DND-41 (cell line): Measurements from ENCODE around the gene TWIST2.

Experiments
- ATAC-seq: fragments of 200-7000 bp; cut with Tn5 transposase; 3 replicates; pipeline ENCODE4 v1.9.1; 2021; ENCODE audit warnings: low read depth; ENCODE audit not compliant: insufficient read depth
- DNase-seq: peaks from one replicate; pipeline ENCODE4 v3.0.0-alpha.2; 2020
- H2AFZ ChIP-seq: 2 replicates; pipeline ENCODE4 v1.6.0; 2012; ENCODE audit warnings: low read depth, low read length
- H3K27ac ChIP-seq: 2 replicates; pipeline ENCODE4 v1.5.1; 2012; ENCODE audit warnings: low read length, inconsistent platforms
- H3K27me3 ChIP-seq: fragments of 200-600 bp; sonication (generic); 2 replicates; pipeline ENCODE4 v1.6.0; 2012; ENCODE audit warnings: low read length, mild to moderate bottlenecking, inconsistent platforms; ENCODE audit not compliant: insufficient read depth, poor library complexity
- H3K36me3 ChIP-seq: 2 replicates; pipeline ENCODE4 v1.5.1; 2012; ENCODE audit warnings: low read length, inconsistent platforms; ENCODE audit not compliant: insufficient read depth
- H3K4me1 ChIP-seq: 2 replicates; pipeline ENCODE4 v1.5.1; 2012; ENCODE audit warnings: mild to moderate bottlenecking, low read length; ENCODE audit not compliant: insufficient read depth
- H3K4me2 ChIP-seq: 2 replicates; pipeline ENCODE4 v1.6.0; 2012; ENCODE audit warnings: mild to moderate bottlenecking, moderate library complexity, low read length, inconsistent platforms; ENCODE audit not compliant: insufficient read depth
- H3K4me3 ChIP-seq, 2 experiments: fragments of 200-600 bp in 1 of 2; shearing (Covaris generic) in 1 of 2; 2 replicates each; pipeline ENCODE4 v1.5.1; 2012 to 2016; ENCODE audit warnings: inconsistent platforms in 2 of 2, low read length in 2 of 2, mild to moderate bottlenecking in 2 of 2, low read depth in 1 of 2, moderate library complexity in 1 of 2
- H3K79me2 ChIP-seq: 2 replicates; pipeline ENCODE4 v1.6.0; 2012; ENCODE audit warnings: low read length, inconsistent platforms; ENCODE audit not compliant: insufficient read depth
- H3K9ac ChIP-seq: 2 replicates; pipeline ENCODE4 v1.6.0; 2012; ENCODE audit warnings: low read depth, mild to moderate bottlenecking, inconsistent platforms, low read length, moderate library complexity
- H3K9me3 ChIP-seq: 2 replicates; pipeline ENCODE4 v1.5.1; 2012; ENCODE audit warnings: low read length, moderate library complexity, mild to moderate bottlenecking, inconsistent platforms; ENCODE audit not compliant: insufficient read depth, severe bottlenecking
- H4K20me1 ChIP-seq: 2 replicates; pipeline ENCODE4 v1.6.0; 2012; ENCODE audit warnings: low read length; ENCODE audit not compliant: insufficient read depth
- CTCF ChIP-seq: IDR thresholded peaks from 2 replicates; pipeline ENCODE4 v1.5.1; 2012; ENCODE audit warnings: borderline replicate concordance, low read length, moderate library complexity, mild to moderate bottlenecking; ENCODE audit not compliant: poor library complexity, severe bottlenecking; ENCODE audit errors: extremely low read depth
- EZH2 ChIP-seq: IDR thresholded peaks from 3 replicates; pipeline ENCODE4 v1.6.1; 2012; ENCODE audit warnings: borderline replicate concordance, low read depth, mild to moderate bottlenecking, moderate library complexity, low read length, inconsistent platforms; ENCODE audit not compliant: severe bottlenecking

The TWIST2 gene

DNA sequence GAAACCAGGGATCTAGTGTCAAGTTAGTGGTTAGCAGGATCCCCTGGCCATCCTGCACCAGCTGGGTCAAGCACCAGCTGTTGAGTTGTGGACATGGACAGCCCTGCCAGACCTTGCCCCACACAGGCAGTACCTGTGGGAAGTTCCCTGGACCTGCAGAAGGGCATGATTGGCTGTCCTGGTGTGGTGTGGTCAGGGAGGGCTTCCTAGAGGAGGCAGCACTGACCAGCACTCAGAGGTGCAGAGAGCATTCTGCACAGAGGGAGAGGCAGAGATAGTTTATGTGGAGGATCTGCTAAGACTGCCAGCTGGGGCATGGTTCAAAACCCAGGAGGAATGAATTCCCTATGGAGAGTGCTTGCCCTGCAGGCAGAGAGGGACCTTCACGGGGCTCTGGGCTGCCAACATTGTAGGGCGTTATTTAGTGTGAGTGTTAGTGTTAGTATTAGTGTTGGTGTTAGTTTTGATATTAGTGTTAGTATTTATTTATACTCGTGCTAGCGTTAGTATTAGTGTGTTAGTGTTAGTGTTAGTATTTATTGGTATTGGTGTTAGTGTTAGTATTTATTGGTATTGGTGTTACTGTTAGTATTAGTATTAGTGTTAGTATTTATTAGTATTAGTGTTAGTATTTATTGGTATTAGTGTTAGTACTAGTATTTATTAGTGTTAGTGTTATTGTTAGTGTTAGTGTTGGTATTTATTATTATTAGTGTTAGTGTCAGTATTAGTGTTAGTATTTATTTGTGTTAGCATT is 31.9 kb downstream of the TWIST2 start:
- Histone ChIP-seq H4K20me1 (no peaks in the 10 kb centered on the region; the same call in 1 of the 2 replicates), H3K27ac (no peak overlapping the region), H3K36me3 (no peaks in the 10 kb centered on the region), H3K4me1 (no peaks in the 10 kb centered on the region), H3K9me3 (no peaks in the 10 kb centered on the region), H2AFZ (no peak overlapping the region), H3K4me2 (no peak overlapping the region), H3K27me3 (no peaks in the 10 kb centered on the region), H3K9ac (no peak overlapping the region), H3K79me2 (no peaks in the 10 kb centered on the region), H3K4me3 (no peak overlapping the region)
- ATAC-seq (peak; percentile 42; the same call in 2 of the 3 replicates), DNase-seq (no peak)
- TF ChIP-seq EZH2 (no peak), CTCF (no peak)

DNA sequence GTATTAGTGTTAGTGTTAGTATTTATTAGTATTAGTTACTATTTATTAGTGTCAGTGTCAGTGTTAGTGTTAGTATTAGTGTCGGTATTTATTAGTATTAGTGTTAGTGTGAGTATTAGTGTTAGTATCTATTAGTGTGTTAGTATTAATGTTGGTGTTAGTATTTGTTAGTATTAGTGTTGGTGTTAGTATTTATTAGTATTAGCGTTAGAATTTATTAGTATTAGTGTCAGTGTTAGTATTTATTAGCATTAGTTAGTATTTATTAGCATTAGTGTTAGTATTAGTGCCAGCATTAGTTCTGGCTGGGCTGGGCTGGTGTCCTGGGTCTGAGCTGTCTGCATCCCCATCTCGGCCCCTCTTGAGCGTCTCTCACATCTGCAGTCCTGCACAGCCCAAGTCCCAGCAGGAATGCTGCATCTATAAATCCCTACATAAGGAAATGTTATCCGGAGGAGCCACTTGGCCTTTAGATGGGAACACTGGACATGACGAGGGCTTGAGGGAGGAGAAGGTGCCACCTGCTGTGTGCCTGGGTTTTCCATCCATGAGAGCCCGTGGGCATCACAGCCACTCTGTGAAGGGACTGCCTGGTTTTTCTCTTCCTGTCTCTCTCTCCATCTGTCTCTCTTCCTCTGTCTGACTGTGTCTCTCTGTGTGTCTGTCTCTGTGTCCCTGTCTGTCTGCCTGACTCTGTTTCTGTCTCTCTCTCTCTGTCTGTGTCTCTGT is 33.6 kb downstream of the TWIST2 start:
- H2AFZ ChIP-seq: no peak overlapping the region
- H3K36me3 ChIP-seq: no peaks in the 10 kb centered on the region
- no peaks in the 10 kb centered on the region for H3K27me3 ChIP-seq
- no peaks in the 10 kb centered on the region for H3K9me3 ChIP-seq
- DNase-seq (no peak), ATAC-seq (peak; percentile 68)
- TF ChIP-seq EZH2 (no peak), CTCF (no peak)
- H3K27ac ChIP-seq: no peak overlapping the region
- H3K79me2 ChIP-seq: no peaks in the 10 kb centered on the region
- H3K4me3 ChIP-seq: no peak overlapping the region
- no peaks in the 10 kb centered on the region; the same call in 1 of the 2 replicates for H4K20me1 ChIP-seq
- no peaks in the 10 kb centered on the region for H3K4me1 ChIP-seq
- no peak overlapping the region for H3K4me2 ChIP-seq
- H3K9ac ChIP-seq: no peak overlapping the region

- TF ChIP-seq EZH2 (no peak), CTCF (no peak)
- Histone ChIP-seq H3K4me3 (no peak overlapping the region), H3K27ac (no peak overlapping the region), H4K20me1 (no peaks in the 10 kb centered on the region; the same call in 1 of the 2 replicates), H3K4me1 (no peaks in the 10 kb centered on the region), H2AFZ (no peak overlapping the region), H3K36me3 (no peaks in the 10 kb centered on the region), H3K79me2 (no peaks in the 10 kb centered on the region), H3K4me2 (no peak overlapping the region), H3K27me3 (no peaks in the 10 kb centered on the region), H3K9me3 (no peaks in the 10 kb centered on the region), H3K9ac (no peak overlapping the region)
- no peak for ATAC-seq
- DNase-seq: no peak
These were observed 34.3 kb downstream of the TWIST2 start for GRCh38 chr2:238882082-238882755.
